Stomach (tissue), 4 donors: ENCODE results near the gene GPR183.

Experiments
- EP300 ChIP-seq: sonication (generic); formaldehyde crosslinking; IDR thresholded peaks from one replicate; pipeline ENCODE4 v1.6.1; 2017; ENCODE audit warnings: antibody characterized with exemption
- POLR2AphosphoS5 ChIP-seq, 3 donors: sonication (generic); formaldehyde crosslinking; IDR thresholded peaks; one replicate each; pipeline ENCODE4 v1.6.1; 2016; ENCODE audit warnings: antibody characterized with exemption in 3 of 3

GRCh38 chr13:99307247-99307646, at the start of gene GPR183:
- TF ChIP-seq EP300: no peak
- TF ChIP-seq POLR2AphosphoS5 (IDR thresholded peaks at IDR 0.05): peak; percentile 61 to 74 (median 69)
